Measurements from ENCODE around the gene XRCC6. TPM values are rescaled to one million over a fixed set of nuclear protein-coding genes. Genes with fewer than 3 reads are reported as not detected.
"Not testable (repeated sequence)": the region's sequence is repeated elsewhere in the genome, so short reads cannot be mapped to it uniquely, and the experiment has no call there.

The XRCC6 gene
- total RNA-seq, 2 experiments from 2014 or later: 470 to 479 TPM

- ChIA-PET CTCF (interaction anchor here (0.6 to 1.2 kb wide), 4 partner anchors 14 to 56 kb away, joined by 3 to 5 read pairs (median 4); no protein-coding TSS in a partner anchor), POLR2A (no interaction called here)
Measured at GRCh38 chr22:41596776-41597634, 24.1 kb upstream of the XRCC6 start.

- ChIA-PET POLR2A (interaction anchor here (1.0 kb wide), 1 partner anchor 134 kb away, joined by 7 read pairs; no protein-coding TSS in a partner anchor), CTCF (interaction anchor here (0.6 to 1.2 kb wide), 3 partner anchors 21 to 57 kb away, joined by 3 to 5 read pairs (median 3); no protein-coding TSS in a partner anchor)
Measured at GRCh38 chr22:41597635-41597953, 23.5 kb upstream of the XRCC6 start.

GRCh38 chr22:41598081-41598480 lies 23.0 kb upstream of the XRCC6 start:
- ChIA-PET CTCF (interaction anchor here (0.9 to 1.2 kb wide), 2 partner anchors 21 to 57 kb away, joined by 3 read pairs; no protein-coding TSS in a partner anchor), POLR2A (interaction anchor here (1.0 kb wide), 1 partner anchor 135 kb away, joined by 7 read pairs; no protein-coding TSS in a partner anchor)

- ChIA-PET POLR2A (interaction anchor here (1.0 kb wide), 1 partner anchor 136 kb away, joined by 7 read pairs; no protein-coding TSS in a partner anchor), CTCF (no interaction called here)
Measured at GRCh38 chr22:41598891-41599635, 22.0 kb upstream of the XRCC6 start.

GRCh38 chr22:41600976-41601375 lies 20.1 kb upstream of the XRCC6 start:
- CTCF ChIA-PET: interaction anchor here (1.1 kb wide), 1 partner anchor 68 kb away, joined by 3 read pairs; no protein-coding TSS in a partner anchor
- POLR2A ChIA-PET: no interaction called here

- ChIA-PET POLR2A (interaction anchor here (0.6 to 2.1 kb wide), 6 partner anchors 10 to 681 kb away, joined by 3 to 14 read pairs (median 6); partner anchors contain the start of genes DESI1, PMM1 and XRCC6), CTCF (interaction anchor here (0.7 to 1.2 kb wide), 3 partner anchors 47 to 194 kb away, joined by 3 read pairs; no protein-coding TSS in a partner anchor)
Measured at GRCh38 chr22:41603873-41604332, 17.2 kb upstream of the XRCC6 start.

GRCh38 chr22:41608386-41608785 lies 12.7 kb upstream of the XRCC6 start:
- CTCF ChIA-PET: no interaction called here

GRCh38 chr22:41612603-41613306 lies 8.3 kb upstream of the XRCC6 start:
- ChIA-PET POLR2A (interaction anchor here (0.7 kb wide), 1 partner anchor 28 kb away, joined by 8 read pairs; no protein-coding TSS in a partner anchor), CTCF (interaction anchor here (0.6 kb wide), 1 partner anchor 165 kb away, joined by 4 read pairs; no protein-coding TSS in a partner anchor)

More at GRCh38 chr22:41608386-41608785, 12.7 kb upstream of the XRCC6 start:
- POLR2A ChIA-PET: no interaction called here

- CTCF ChIA-PET: no interaction called here
- POLR2A ChIA-PET: interaction anchor here (0.6 kb wide), 1 partner anchor 976 kb away, joined by 3 read pairs; no protein-coding TSS in a partner anchor
Measured at GRCh38 chr22:41613456-41613855, 7.6 kb upstream of the XRCC6 start.

GRCh38 chr22:41619979-41620588 lies 1.0 kb upstream of the XRCC6 start:
- ChIA-PET POLR2A (interaction anchor here (0.5 to 4.6 kb wide), 8 partner anchors 16 to 324 kb away, joined by 3 to 40 read pairs (median 6); partner anchors contain the start of genes ACO2, PMM1, POLR3H and SNU13), CTCF (interaction anchor here (1.5 kb wide), 1 partner anchor 47 kb away, joined by 6 read pairs; no protein-coding TSS in a partner anchor)

- ChIA-PET CTCF (interaction anchor here (0.9 to 1.5 kb wide), 2 partner anchors 31 to 43 kb away, joined by 3 to 4 read pairs; partner anchors contain the start of gene PMM1), POLR2A (interaction anchor here (0.6 to 4.6 kb wide), 11 partner anchors 16 to 354 kb away, joined by 3 to 40 read pairs (median 6); partner anchors contain the start of genes ACO2, PHF5A, PMM1 and SNU13)
Measured at GRCh38 chr22:41620589-41621098, 451 bp upstream of the XRCC6 start, which contains the start of gene DESI1. Gene DESI1 (minus strand): TSS chr22:41621043. CDS start chr22:41620839, 204 bp downstream.

- POLR2A ChIA-PET: interaction anchor here (0.6 to 4.6 kb wide), 4 partner anchors 32 to 214 kb away, joined by 4 to 40 read pairs (median 5); partner anchors contain the start of genes CCDC134, PMM1 and TOB2
- CTCF ChIA-PET: interaction anchor here (0.6 to 1.5 kb wide), 2 partner anchors 42 to 307 kb away, joined by 3 to 4 read pairs; no protein-coding TSS in a partner anchor
Measured at GRCh38 chr22:41621911-41622179, 750 bp downstream of the XRCC6 start.

GRCh38 chr22:41625577-41625976 lies 4.5 kb downstream of the XRCC6 start:
- CTCF ChIA-PET: interaction anchor here (3.0 kb wide), 1 partner anchor 41 kb away, joined by 11 read pairs; no protein-coding TSS in a partner anchor
- POLR2A ChIA-PET: no interaction called here

GRCh38 chr22:41631115-41631514 lies 10.0 kb downstream of the XRCC6 start:
- POLR2A ChIA-PET, CTCF ChIA-PET: not testable (repeated sequence)

- CTCF ChIA-PET, POLR2A ChIA-PET: not testable (repeated sequence)
Measured at GRCh38 chr22:41631615-41632014, 10.5 kb downstream of the XRCC6 start.

GRCh38 chr22:41634610-41635009 lies 13.5 kb downstream of the XRCC6 start:
- CTCF ChIA-PET, POLR2A ChIA-PET: not testable (repeated sequence)

- CTCF ChIA-PET: no interaction called here
- POLR2A ChIA-PET: no interaction called here
Measured at GRCh38 chr22:41636467-41636866, 15.4 kb downstream of the XRCC6 start.

GRCh38 chr22:41637623-41638022 lies 16.5 kb downstream of the XRCC6 start:
- ChIA-PET CTCF (interaction anchor here (1.0 to 1.6 kb wide), 2 partner anchors 29 to 162 kb away, joined by 4 to 8 read pairs; no protein-coding TSS in a partner anchor), POLR2A (interaction anchor here (0.9 kb wide), 1 partner anchor 9 kb away, joined by 8 read pairs; no protein-coding TSS in a partner anchor)
